ENCODE results near the gene CIAO1.

GRCh38 chr2:96265349-96265839, 631 bp upstream of the CIAO1 start:
- TF ChIP-seq EZH2 (IDR thresholded peaks at IDR 0.05; ENCODE audit: borderline replicate concordance, insufficient read depth, low read depth, low read length, poor library complexity, severe bottlenecking) = no peak
- TF ChIP-seq, protein P1, sequence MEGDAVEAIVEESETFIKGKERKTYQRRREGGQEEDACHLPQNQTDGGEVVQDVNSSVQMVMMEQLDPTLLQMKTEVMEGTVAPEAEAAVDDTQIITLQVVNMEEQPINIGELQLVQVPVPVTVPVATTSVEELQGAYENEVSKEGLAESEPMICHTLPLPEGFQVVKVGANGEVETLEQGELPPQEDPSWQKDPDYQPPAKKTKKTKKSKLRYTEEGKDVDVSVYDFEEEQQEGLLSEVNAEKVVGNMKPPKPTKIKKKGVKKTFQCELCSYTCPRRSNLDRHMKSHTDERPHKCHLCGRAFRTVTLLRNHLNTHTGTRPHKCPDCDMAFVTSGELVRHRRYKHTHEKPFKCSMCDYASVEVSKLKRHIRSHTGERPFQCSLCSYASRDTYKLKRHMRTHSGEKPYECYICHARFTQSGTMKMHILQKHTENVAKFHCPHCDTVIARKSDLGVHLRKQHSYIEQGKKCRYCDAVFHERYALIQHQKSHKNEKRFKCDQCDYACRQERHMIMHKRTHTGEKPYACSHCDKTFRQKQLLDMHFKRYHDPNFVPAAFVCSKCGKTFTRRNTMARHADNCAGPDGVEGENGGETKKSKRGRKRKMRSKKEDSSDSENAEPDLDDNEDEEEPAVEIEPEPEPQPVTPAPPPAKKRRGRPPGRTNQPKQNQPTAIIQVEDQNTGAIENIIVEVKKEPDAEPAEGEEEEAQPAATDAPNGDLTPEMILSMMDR (IDR thresholded peaks at IDR 0.05) = no peak
